ENCODE data around the gene PHTF2.

PHTF2 gene

GRCh38 chr7:77796109-77796508, 2.5 kb upstream of the PHTF2 start:
- DNase-seq = no peak

GRCh38 chr7:77796960-77797359, 1.6 kb upstream of the PHTF2 start:
- peak; percentile 38 for DNase-seq

GRCh38 chr7:77797734-77798393, 709 bp upstream of the PHTF2 start:
- no peak for DNase-seq

- peak; percentile 68 for DNase-seq
These were observed 748 bp downstream of the PHTF2 start for GRCh38 chr7:77799078-77799964.

GRCh38 chr7:77800158-77800557, 1.6 kb downstream of the PHTF2 start:
- DNase-seq = no peak

- DNase-seq = no peak
These were observed 2.2 kb downstream of the PHTF2 start for GRCh38 chr7:77800730-77801129.

GRCh38 chr7:77802557-77803405, 4.2 kb downstream of the PHTF2 start:
- DNase-seq = no peak

- DNase-seq = no peak
These were observed 7.9 kb downstream of the PHTF2 start for GRCh38 chr7:77806425-77806824.

GRCh38 chr7:77808517-77808916, 9.9 kb downstream of the PHTF2 start:
- DNase-seq = no peak

- no peak for DNase-seq
These were observed 13.1 kb downstream of the PHTF2 start for GRCh38 chr7:77811516-77812289.

- DNase-seq = no peak
These were observed 13.7 kb downstream of the PHTF2 start for GRCh38 chr7:77812290-77812685.

GRCh38 chr7:77813180-77813579, 14.6 kb downstream of the PHTF2 start:
- no peak for DNase-seq

- no peak for DNase-seq
These were observed 20.4 kb downstream of the PHTF2 start for GRCh38 chr7:77819021-77819420.

GRCh38 chr7:77820967-77821366, 22.4 kb downstream of the PHTF2 start:
- DNase-seq = no peak

- no peak for DNase-seq
These were observed 23.7 kb downstream of the PHTF2 start for GRCh38 chr7:77822269-77822668.

- no peak for DNase-seq
These were observed 25.2 kb downstream of the PHTF2 start for GRCh38 chr7:77823787-77824186.

GRCh38 chr7:77824636-77825035, 26.1 kb downstream of the PHTF2 start:
- no peak for DNase-seq

- no peak for DNase-seq
These were observed 26.6 kb downstream of the PHTF2 start for GRCh38 chr7:77825131-77825530.

- DNase-seq = no peak
These were observed 27.7 kb downstream of the PHTF2 start for GRCh38 chr7:77826300-77826699.

- DNase-seq = peak; percentile 34
These were observed 29.4 kb downstream of the PHTF2 start for GRCh38 chr7:77827999-77828398.

GRCh38 chr7:77830649-77831355, 32.2 kb downstream of the PHTF2 start:
- peak; percentile 44 for DNase-seq

GRCh38 chr7:77831481-77831880, 32.9 kb downstream of the PHTF2 start:
- peak; percentile 32 for DNase-seq

Data from DMS53 (cell line).